ENCODE measurements around the gene SHPK.

The SHPK gene

DNA sequence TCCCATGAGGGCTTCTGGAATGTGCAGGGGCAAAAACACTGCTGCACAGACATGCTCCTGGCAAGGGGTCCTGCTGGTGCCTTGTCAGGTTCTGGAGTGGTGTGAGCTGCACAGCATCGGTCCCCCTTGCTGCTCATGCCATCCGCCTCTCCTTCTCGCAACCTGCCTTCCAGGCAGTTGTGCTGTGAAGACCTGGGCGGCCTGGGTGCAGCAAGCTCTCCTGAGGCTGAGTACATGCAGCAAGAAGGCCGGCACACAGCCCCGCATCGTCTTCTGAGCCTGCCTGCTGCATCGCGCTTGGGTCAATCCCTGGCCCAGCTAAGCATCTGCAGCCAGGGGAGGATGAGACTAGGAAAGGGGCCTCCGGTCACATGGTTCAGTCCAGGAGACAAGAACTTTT, 26.4 kb downstream of the SHPK start:
- H3K4me3 ChIP-seq (ENCODE audit: low read depth, low read length), result no peak overlapping the region
- no peak for TF ChIP-seq CTCF (IDR thresholded peaks at IDR 0.05; ENCODE audit: borderline replicate concordance, insufficient read depth, low read depth, low read length)

DNA sequence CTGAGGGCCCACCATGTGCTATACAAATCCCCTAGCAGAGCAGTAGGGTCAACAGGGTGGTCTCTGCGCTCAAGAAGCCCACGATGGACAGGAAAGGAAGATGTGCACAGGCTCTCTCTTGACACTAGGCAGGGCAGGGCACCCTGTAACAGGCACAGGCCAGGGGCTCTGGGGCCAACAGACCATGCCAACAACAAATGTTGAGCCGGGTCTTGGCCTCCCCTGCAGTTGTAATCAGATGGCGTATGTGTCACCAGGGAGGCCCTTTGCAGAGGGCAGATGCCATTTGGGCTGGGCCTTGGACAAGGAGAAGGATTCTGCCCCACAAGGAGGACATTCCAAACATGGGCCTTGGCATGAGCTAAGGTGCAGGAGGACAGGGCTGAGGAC, 32.2 kb downstream of the SHPK start:
- no peak overlapping the region for H3K4me3 ChIP-seq (ENCODE audit: low read depth, low read length)
- no peak for TF ChIP-seq CTCF (IDR thresholded peaks at IDR 0.05; ENCODE audit: borderline replicate concordance, insufficient read depth, low read depth, low read length)

GRCh38 chr17:3603119-3603869, 32.8 kb downstream of the SHPK start:
- TF ChIP-seq CTCF (IDR thresholded peaks at IDR 0.05; ENCODE audit: borderline replicate concordance, insufficient read depth, low read depth, low read length), result no peak
- no peak overlapping the region for H3K4me3 ChIP-seq (ENCODE audit: low read depth, low read length)

- peak; percentile 59; the same call in 1 of the 2 replicates for TF ChIP-seq CTCF (IDR thresholded peaks at IDR 0.05; ENCODE audit: borderline replicate concordance, insufficient read depth, low read depth, low read length)
- no peak overlapping the region for H3K4me3 ChIP-seq (ENCODE audit: low read depth, low read length)
These were observed 33.6 kb downstream of the SHPK start for GRCh38 chr17:3602499-3602898.

- H3K4me3 ChIP-seq (ENCODE audit: low read depth, low read length), result no peak overlapping the region
- no peak for TF ChIP-seq CTCF (IDR thresholded peaks at IDR 0.05; ENCODE audit: borderline replicate concordance, insufficient read depth, low read depth, low read length)
These were observed 35.4 kb downstream of the SHPK start for GRCh38 chr17:3600529-3601205.

DNA sequence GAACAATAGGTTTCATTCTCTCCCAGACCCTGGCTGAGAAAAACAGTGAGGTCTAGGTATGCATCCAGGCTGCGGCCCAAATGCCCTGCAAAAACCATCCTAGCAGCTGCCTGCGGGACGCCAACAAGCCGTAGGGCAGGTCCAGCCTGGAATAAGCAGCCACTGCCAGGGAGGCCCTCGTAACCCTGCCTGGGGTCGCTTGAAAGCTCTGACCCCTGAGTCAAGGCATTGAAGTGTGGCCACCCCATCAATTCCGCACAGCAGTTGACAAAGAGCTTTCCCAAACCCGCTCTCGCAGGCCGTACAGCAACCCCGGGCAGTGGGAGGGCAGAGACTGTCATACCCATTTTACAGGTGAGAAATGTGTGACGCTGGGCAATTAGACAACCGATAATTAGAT, 38.0 kb downstream of the SHPK start:
- TF ChIP-seq CTCF (IDR thresholded peaks at IDR 0.05; ENCODE audit: borderline replicate concordance, insufficient read depth, low read depth, low read length), result no peak
- H3K4me3 ChIP-seq (ENCODE audit: low read depth, low read length), result no peak overlapping the region

All from GM12875 (cell line).